IMR-90 (cell line): ENCODE measurements around the gene ITPR3. TPM values are rescaled to one million over a fixed set of nuclear protein-coding genes. Genes with fewer than 3 reads are reported as not detected.

Experiments
- ATAC-seq: fragments of 200-7000 bp; cut with Tn5 transposase; 2 replicates; pipeline ENCODE4 v1.9.1; 2020; ENCODE audit warnings: low read depth, mild to moderate bottlenecking, moderate library complexity
- BruUV-seq: library from RNA; stranded (reverse); fragments of 400-500 nt; replicated peaks from 2 replicates; lab custom pipeline; 2021; lab: Mats Ljungman, UMichigan
- CTCF ChIA-PET: fragments of 300-600 bp; formaldehyde crosslinking; extraction: SDS; loops from one replicate; lab custom pipeline; 2021; ENCODE audit warnings: antibody characterized with exemption; lab: Yijun Ruan, JAX
- POLR2A ChIA-PET: fragments of 300-600 bp; sonication (Branson Sonifier 250); formaldehyde crosslinking; loops from one replicate; lab custom pipeline; 2022; ENCODE audit warnings: antibody characterized with exemption; ENCODE audit not compliant: unreplicated experiment; lab: Charles Lee
- DNase-seq: peaks from one replicate; pipeline ENCODE4 v3.0.0; 2013
- H2AFZ ChIP-seq: replicated peaks from 2 replicates; pipeline ENCODE3; 2013; ENCODE audit warnings: low read length, mild to moderate bottlenecking; ENCODE audit not compliant: poor library complexity
- H2AK5ac ChIP-seq: 2 replicates; pipeline ENCODE4 v1.6.1; 2013; ENCODE audit warnings: low read depth, low read length, inconsistent platforms
- H2AK9ac ChIP-seq: replicated peaks from 2 replicates; pipeline ENCODE3; 2013; ENCODE audit warnings: mild to moderate bottlenecking, low read depth, low read length, moderate library complexity; ENCODE audit not compliant: poor library complexity
- H2BK120ac ChIP-seq: 2 replicates; pipeline ENCODE4 v1.6.1; 2013; ENCODE audit warnings: low read depth, low read length, inconsistent platforms
- H2BK15ac ChIP-seq: 3 replicates; pipeline ENCODE4 v1.6.1; 2013; ENCODE audit warnings: low read depth, low read length, inconsistent platforms
- H2BK20ac ChIP-seq: 2 replicates; pipeline ENCODE4 v1.6.1; 2013; ENCODE audit warnings: low read depth, mild to moderate bottlenecking, inconsistent platforms, low read length, moderate library complexity
- H2BK5ac ChIP-seq: 2 replicates; pipeline ENCODE4 v1.6.1; 2013; ENCODE audit warnings: mild to moderate bottlenecking, low read depth, low read length, inconsistent platforms; ENCODE audit not compliant: poor library complexity, severe bottlenecking
- H3K14ac ChIP-seq: replicated peaks from 2 replicates; pipeline ENCODE4 v1.6.1; 2013; ENCODE audit warnings: low read depth, low read length, inconsistent platforms
- H3K18ac ChIP-seq: 2 replicates; pipeline ENCODE4 v1.6.1; 2013; ENCODE audit warnings: low read depth, low read length, control low read depth
- H3K23ac ChIP-seq: 2 replicates; pipeline ENCODE4 v1.6.1; 2013; ENCODE audit warnings: low read depth, low read length, inconsistent platforms
- H3K27ac ChIP-seq: 2 replicates; pipeline ENCODE4 v1.5.1; 2013; ENCODE audit warnings: mild to moderate bottlenecking, control low read depth, low read length; ENCODE audit not compliant: insufficient read depth
- H3K27me3 ChIP-seq: 2 replicates; pipeline ENCODE4 v1.6.1; 2013; ENCODE audit warnings: low read length; ENCODE audit not compliant: control insufficient read depth, insufficient read depth
- H3K36me3 ChIP-seq: 2 replicates; pipeline ENCODE4 v1.6.1; 2013; ENCODE audit warnings: low read length, mixed read lengths; ENCODE audit not compliant: control insufficient read depth, insufficient read depth
- H3K4ac ChIP-seq: 2 replicates; pipeline ENCODE4 v1.6.1; 2013; ENCODE audit warnings: low read depth, low read length, inconsistent platforms
- H3K4me1 ChIP-seq: 2 replicates; pipeline ENCODE4 v1.6.1; 2013; ENCODE audit warnings: low read length, mixed read lengths; ENCODE audit not compliant: control insufficient read depth, insufficient read depth
- H3K4me2 ChIP-seq: 2 replicates; pipeline ENCODE4 v1.6.1; 2013; ENCODE audit warnings: low read depth, mild to moderate bottlenecking, control low read depth, low read length, moderate library complexity
- H3K4me3 ChIP-seq: 2 replicates; pipeline ENCODE4 v1.5.1; 2013; ENCODE audit warnings: low read depth, mild to moderate bottlenecking, control low read depth, low read length, moderate library complexity; ENCODE audit not compliant: insufficient read depth
- H3K56ac ChIP-seq: 2 replicates; pipeline ENCODE4 v1.6.1; 2013; ENCODE audit warnings: low read length, inconsistent platforms; ENCODE audit not compliant: insufficient read depth; ENCODE audit errors: extremely low read depth
- H3K79me1 ChIP-seq, 2 experiments: 2 replicates each; pipeline ENCODE4 v1.6.1; 2013; ENCODE audit warnings: low read length in 2 of 2, inconsistent platforms in 1 of 2, low read depth in 1 of 2
- H3K9ac ChIP-seq: 2 replicates; pipeline ENCODE4 v1.6.1; 2013; ENCODE audit warnings: low read depth, low read length, control low read depth
- H3K9me1 ChIP-seq: 2 replicates; pipeline ENCODE4 v1.6.1; 2013; ENCODE audit warnings: low read length, inconsistent platforms; ENCODE audit not compliant: insufficient read depth
- H3K9me3 ChIP-seq: 2 replicates; pipeline ENCODE4 v1.6.1; 2013; ENCODE audit warnings: low read length; ENCODE audit not compliant: control insufficient read depth, insufficient read depth
- H4K20me1 ChIP-seq: 2 replicates; pipeline ENCODE4 v1.6.1; 2013; ENCODE audit warnings: low read length, inconsistent platforms; ENCODE audit not compliant: insufficient read depth
- H4K5ac ChIP-seq: 2 replicates; pipeline ENCODE4 v1.6.1; 2013; ENCODE audit warnings: mild to moderate bottlenecking, low read depth, low read length, control low read depth
- H4K8ac ChIP-seq, 2 experiments: 2 replicates each; pipeline ENCODE4 v1.6.1; 2013; ENCODE audit warnings: low read depth in 2 of 2, low read length in 2 of 2, control low read depth in 1 of 2, inconsistent platforms in 1 of 2
- H4K91ac ChIP-seq: 2 replicates; pipeline ENCODE4 v1.6.1; 2013; ENCODE audit warnings: low read depth, low read length, inconsistent platforms; ENCODE audit not compliant: insufficient read depth
- BHLHE40 ChIP-seq: fragments of 150-350 bp; IDR thresholded peaks from 2 replicates; pipeline ENCODE4 v1.6.1; 2016; ENCODE audit warnings: mild to moderate bottlenecking, low read depth, low read length
- CEBPB ChIP-seq: IDR thresholded peaks from 2 replicates; pipeline ENCODE4 v1.6.1; 2012; ENCODE audit warnings: low read depth, low read length, improper control_type of control experiment
- CHD1 ChIP-seq: IDR thresholded peaks from 2 replicates; pipeline ENCODE4 v1.6.1; 2012; ENCODE audit warnings: low read depth, low read length, improper control_type of control experiment
- CTCF ChIP-seq: conservative IDR thresholded peaks from 2 replicates; pipeline ENCODE4 v1.5.1; 2012; ENCODE audit warnings: mild to moderate bottlenecking, low read depth, low read length, improper control_type of control experiment
- FOS ChIP-seq: fragments of 150-350 bp; IDR thresholded peaks from 2 replicates; pipeline ENCODE4 v1.6.1; 2016; ENCODE audit warnings: low read depth, low read length
- MAFK ChIP-seq: IDR thresholded peaks from 2 replicates; pipeline ENCODE4 v1.6.1; 2012; ENCODE audit warnings: low read depth, low read length, improper control_type of control experiment
- MXI1 ChIP-seq: IDR thresholded peaks from 2 replicates; pipeline ENCODE4 v1.6.1; 2012; ENCODE audit warnings: low read depth, mild to moderate bottlenecking, low read length, moderate library complexity, borderline replicate concordance
- NFE2L2 ChIP-seq: fragments of 150-350 bp; IDR thresholded peaks from 2 replicates; pipeline ENCODE4 v1.6.1; 2016; ENCODE audit warnings: low read depth, mild to moderate bottlenecking, low read length
- POLR2A ChIP-seq: IDR thresholded peaks from 2 replicates; pipeline ENCODE4 v1.6.1; 2012; ENCODE audit warnings: mild to moderate bottlenecking, low read depth, low read length
- RAD21 ChIP-seq: IDR thresholded peaks from 2 replicates; pipeline ENCODE4 v1.6.1; 2012; ENCODE audit warnings: low read length, improper control_type of control experiment
- RCOR1 ChIP-seq: IDR thresholded peaks from 2 replicates; pipeline ENCODE4 v1.6.1; 2012; ENCODE audit warnings: mild to moderate bottlenecking, low read length, improper control_type of control experiment; ENCODE audit not compliant: insufficient replicate concordance
- RFX5 ChIP-seq: IDR thresholded peaks from 2 replicates; pipeline ENCODE4 v1.8.0; 2012; ENCODE audit warnings: low read depth, mild to moderate bottlenecking, low read length, moderate library complexity
- SMC3 ChIP-seq: fragments of 150-350 bp; IDR thresholded peaks from 2 replicates; pipeline ENCODE4 v1.6.1; 2016; ENCODE audit warnings: low read depth, mild to moderate bottlenecking, antibody characterized with exemption, low read length, moderate library complexity
- USF2 ChIP-seq: fragments of 150-350 bp; IDR thresholded peaks from 2 replicates; pipeline ENCODE4 v1.6.1; 2017; ENCODE audit warnings: mild to moderate bottlenecking, antibody characterized with exemption, low read length, low read depth
- WGBS, 2 experiments: methylation state at CpG; one replicate each; pipeline versions ENCODE4 v1.1.5 to v1.1.7; 2013; ENCODE audit warnings: missing lambda C conversion rate in 2 of 2; ENCODE audit not compliant: insufficient read length in 1 of 2; ENCODE audit errors: extremely low coverage in 2 of 2; 5-methylcytosine and 5-hydroxymethylcytosine counted together
- dilution Hi-C: fragments of 300-500 bp; cut with HindIII; formaldehyde crosslinking; loops from one replicate; pipeline ENCODE4 v1.14.3; 2018; ENCODE audit warnings: low sequenced_read_pairs; ENCODE audit not compliant: unreplicated experiment
- in situ Hi-C: fragments of 300-500 bp; cut with MboI; formaldehyde crosslinking; loops from 3 replicates; pipeline ENCODE4 v1.14.3; 2019; ENCODE audit warnings: low sequenced_read_pairs, inconsistent platforms, mixed read lengths
- intact Hi-C: fragments of 100-400 bp; cut with micrococcal nuclease; formaldehyde crosslinking; loops from 2 replicates; pipeline ENCODE4 v1.10.0; 2022
- polyA plus RNA-seq, 3 experiments: library from polyadenylated mRNA; depleted of rRNA; stranded (reverse); fragments of >200 nt; gene quantifications; 2 replicates each; pipeline ENCODE4 v1.2.3, GENCODE V29; 2012; ENCODE audit warnings: low replicate concordance in 1 of 3
- total RNA-seq: library from RNA; depleted of rRNA; stranded (reverse); fragments of >200 nt; gene quantifications from 2 replicates; pipeline ENCODE4 v1.2.3, GENCODE V29; 2012

Gene ITPR3
- total and polyA plus RNA-seq, 2 of the 4 experiments (the other 2 are of a cell fraction), result 1.6 to 3.7 TPM

GRCh38 chr6:33604941-33605854 is 15.9 kb upstream of the ITPR3 start (continued):
- TF ChIP-seq CHD1, result no peak

- ATAC-seq (no peak), DNase-seq (no peak)
- Histone ChIP-seq H2BK15ac (no peak overlapping the region), H2BK5ac (no peak overlapping the region), H3K56ac (no peak overlapping the region), H2BK20ac (no peak overlapping the region), H3K4me2 (no peak overlapping the region), H4K5ac (no peak overlapping the region), H3K4me3 (no peak overlapping the region), H3K23ac (no peak overlapping the region), H2AK5ac (no peak overlapping the region), H3K36me3 (no peaks in the 10 kb centered on the region), H4K20me1 (no peaks in the 10 kb centered on the region), H3K4ac (no peak overlapping the region), H3K27ac (no peak overlapping the region), H3K9ac (no peak overlapping the region), H3K27me3 (no peaks in the 10 kb centered on the region), H3K79me1 (no peaks in the 10 kb centered on the region), H2AK9ac (no peak overlapping the region), H3K4me1 (peaks cover 10% of the 10 kb centered on the region), H2BK120ac (no peak overlapping the region), H4K91ac (no peak overlapping the region), H3K18ac (no peak overlapping the region), H4K8ac (no peak overlapping the region), H3K14ac (no peak overlapping the region), H3K9me3 (no peaks in the 10 kb centered on the region), H2AFZ (no peak overlapping the region), H3K9me1 (peaks cover 13% of the 10 kb centered on the region; the same call in 1 of the 2 replicates)
- no TSS peak for BruUV-seq
- in situ Hi-C loops (no loop called here), dilution Hi-C loops (no loop called here), intact Hi-C loops (no loop called here)
- POLR2A ChIA-PET, result interaction anchor here (0.7 kb wide), 1 partner anchor 18 kb away, joined by 8 read pairs; no protein-coding TSS in a partner anchor
- no CpG with 5 or more reads among the region's 2 CpGs for WGBS, 2 experiments
- CTCF ChIA-PET, result interaction anchor here (1.4 kb wide), 1 partner anchor 17 kb away, joined by 4 read pairs; no protein-coding TSS in a partner anchor
- no peak for TF ChIP-seq POLR2A
- no peak for TF ChIP-seq CHD1
- TF ChIP-seq BHLHE40, result no peak
- TF ChIP-seq USF2, result no peak
- TF ChIP-seq NFE2L2, result no peak
- no peak for TF ChIP-seq CEBPB
- no peak for TF ChIP-seq FOS
- TF ChIP-seq CTCF, result no peak
- no peak for TF ChIP-seq SMC3
- no peak for TF ChIP-seq MXI1
- no peak for TF ChIP-seq MAFK
- no peak for TF ChIP-seq RCOR1
- no peak for TF ChIP-seq RFX5
- TF ChIP-seq RAD21, result no peak
These were observed 14.5 kb upstream of the ITPR3 start for GRCh38 chr6:33606642-33607041.
